Neural cell (in vitro differentiated cells): Measurements from ENCODE around the gene ANKRD44. TPM values are rescaled to one million over a fixed set of nuclear protein-coding genes. Genes with fewer than 3 reads are reported as not detected.

Experiments
- H2AFZ ChIP-seq: fragments of 200-600, 300-800 bp; sonication (generic), shearing (Covaris generic); 2 replicates; pipeline ENCODE4 v1.6.0; 2014; ENCODE audit warnings: low read depth, mild to moderate bottlenecking, antibody characterized with exemption, low read length, moderate library complexity
- H3F3A ChIP-seq: fragments of 200-600 bp; shearing (Covaris generic); 2 replicates; pipeline ENCODE4 v1.6.1; 2016; ENCODE audit warnings: mild to moderate bottlenecking, moderate library complexity, mixed read lengths, antibody characterized with exemption, low read length; ENCODE audit not compliant: insufficient read depth, poor library complexity, severe bottlenecking
- H3K27ac ChIP-seq: fragments of 200-600, 300-800 bp; sonication (generic), shearing (Covaris generic); 2 replicates; pipeline ENCODE4 v1.5.1; 2014; ENCODE audit warnings: mild to moderate bottlenecking, low read length, moderate library complexity
- H3K27me3 ChIP-seq: fragments of 300-800, 200-600 bp; sonication (generic), shearing (Covaris generic); 2 replicates; pipeline ENCODE4 v1.6.0; 2014; ENCODE audit warnings: mild to moderate bottlenecking, low read depth, low read length, moderate library complexity; ENCODE audit not compliant: insufficient read depth
- H3K36me3 ChIP-seq: fragments of 300-800, 200-600 bp; sonication (generic), shearing (Covaris generic); 2 replicates; pipeline ENCODE4 v1.5.1; 2014; ENCODE audit warnings: mild to moderate bottlenecking, antibody characterized with exemption, low read length, moderate library complexity; ENCODE audit not compliant: insufficient read depth
- H3K4me2 ChIP-seq: fragments of 300-800, 200-600 bp; sonication (generic), shearing (Covaris generic); 2 replicates; pipeline ENCODE4 v1.6.0; 2014; ENCODE audit warnings: mild to moderate bottlenecking, low read length
- H3K4me3 ChIP-seq: fragments of 300-800, 200-600 bp; sonication (generic), shearing (Covaris generic); 2 replicates; pipeline ENCODE4 v1.5.1; 2014; ENCODE audit warnings: mild to moderate bottlenecking, low read length, moderate library complexity
- H3K79me2 ChIP-seq: fragments of 200-600 bp; shearing (Covaris generic); replicated peaks from 2 replicates; pipeline ENCODE4 v1.6.0; 2014; ENCODE audit warnings: mild to moderate bottlenecking, low read length, moderate library complexity; ENCODE audit not compliant: insufficient read depth
- H3K9ac ChIP-seq: fragments of 300-800, 200-600 bp; sonication (generic), shearing (Covaris generic); 2 replicates; pipeline ENCODE4 v1.6.1; 2016; ENCODE audit warnings: mild to moderate bottlenecking, low read length, mixed read lengths
- H3K9me2 ChIP-seq: fragments of 200-600 bp; shearing (Covaris generic); 2 replicates; pipeline ENCODE4 v1.6.1; 2016; ENCODE audit warnings: mild to moderate bottlenecking, low read length, mixed read lengths; ENCODE audit not compliant: insufficient read depth
- H3K9me3 ChIP-seq: fragments of 200-600, 300-800 bp; sonication (generic), shearing (Covaris generic); 2 replicates; pipeline ENCODE4 v1.6.1; 2016; ENCODE audit warnings: mild to moderate bottlenecking, mixed run types, low read length, moderate library complexity, mixed read lengths
- H4K20me1 ChIP-seq: fragments of 200-600 bp; shearing (Covaris generic); 2 replicates; pipeline ENCODE4 v1.6.1; 2016; ENCODE audit warnings: mild to moderate bottlenecking, mixed run types; ENCODE audit not compliant: insufficient read depth
- CTCF ChIP-seq: fragments of 450-650 bp; IDR thresholded peaks from 2 replicates; pipeline ENCODE4 v1.5.1; 2014; ENCODE audit warnings: antibody characterized with exemption, mild to moderate bottlenecking, moderate library complexity; ENCODE audit not compliant: poor library complexity, severe bottlenecking
- EP300 ChIP-seq: fragments of 450-650 bp; conservative IDR thresholded peaks from 2 replicates; pipeline ENCODE4 v1.6.1; 2014; ENCODE audit warnings: antibody characterized with exemption, mild to moderate bottlenecking, moderate library complexity; ENCODE audit not compliant: poor library complexity, severe bottlenecking
- EZH2 ChIP-seq: fragments of 200-600, 300-800 bp; shearing (Covaris generic), sonication (generic); IDR thresholded peaks from 2 replicates; pipeline ENCODE4 v1.6.1; 2014; ENCODE audit warnings: antibody characterized with exemption, low read length, borderline replicate concordance, mild to moderate bottlenecking; ENCODE audit not compliant: insufficient read depth, poor library complexity, severe bottlenecking
- MXI1 ChIP-seq: fragments of 450-650 bp; conservative IDR thresholded peaks from 2 replicates; pipeline ENCODE4 v1.6.1; 2014; ENCODE audit warnings: antibody characterized with exemption, mild to moderate bottlenecking; ENCODE audit not compliant: poor library complexity, severe bottlenecking
- POLR2AphosphoS5 ChIP-seq: IDR thresholded peaks from 2 replicates; pipeline ENCODE4 v1.6.1; 2012
- RAD21 ChIP-seq: fragments of 450-650 bp; conservative IDR thresholded peaks from 2 replicates; pipeline ENCODE4 v1.6.1; 2014; ENCODE audit warnings: antibody characterized with exemption, mild to moderate bottlenecking, moderate library complexity
- REST ChIP-seq: IDR thresholded peaks from 2 replicates; pipeline ENCODE4 v1.6.1; 2012; ENCODE audit warnings: borderline replicate concordance
- SMC3 ChIP-seq: fragments of 450-650 bp; conservative IDR thresholded peaks from 2 replicates; pipeline ENCODE4 v1.6.1; 2014; ENCODE audit warnings: antibody characterized with exemption, mild to moderate bottlenecking, moderate library complexity; ENCODE audit not compliant: poor library complexity
- TAF1 ChIP-seq: IDR thresholded peaks from 2 replicates; pipeline ENCODE4 v1.6.1; 2012; ENCODE audit warnings: low read depth
- polyA plus RNA-seq: library from polyadenylated mRNA; depleted of rRNA; stranded (reverse); fragments of >200 nt; gene quantifications from 2 replicates; pipeline ENCODE4 v1.2.3, GENCODE V29; 2014

Gene ANKRD44
- polyA plus RNA-seq, 1 donor from 2014 or later: 94.3 TPM

- Histone ChIP-seq H3F3A (no peaks in the 10 kb centered on the region), H3K4me3 (no peak overlapping the region), H3K9me3 (no peaks in the 10 kb centered on the region), H3K36me3 (no peaks in the 10 kb centered on the region), H4K20me1 (no peaks in the 10 kb centered on the region), H3K79me2 (no peaks in the 10 kb centered on the region), H3K27ac (no peak overlapping the region), H2AFZ (no peak overlapping the region), H3K9me2 (no peaks in the 10 kb centered on the region), H3K4me2 (no peak overlapping the region), H3K27me3 (no peaks in the 10 kb centered on the region), H3K9ac (no peak overlapping the region)
- TF ChIP-seq EP300 (no peak), CTCF (no peak), REST (no peak), RAD21 (no peak), EZH2 (no peak), MXI1 (no peak), POLR2AphosphoS5 (no peak), TAF1 (no peak), SMC3 (no peak)
Observed at GRCh38 chr2:197124639-197125390, 185.8 kb downstream of the ANKRD44 start.

GRCh38 chr2:197122821-197123220 lies 187.8 kb downstream of the ANKRD44 start:
- Histone ChIP-seq H3K9me2 (no peaks in the 10 kb centered on the region), H3F3A (no peaks in the 10 kb centered on the region), H4K20me1 (no peaks in the 10 kb centered on the region), H2AFZ (no peak overlapping the region), H3K79me2 (no peaks in the 10 kb centered on the region), H3K4me2 (no peak overlapping the region), H3K27ac (no peak overlapping the region), H3K9me3 (no peaks in the 10 kb centered on the region), H3K4me3 (no peak overlapping the region), H3K27me3 (no peaks in the 10 kb centered on the region), H3K36me3 (no peaks in the 10 kb centered on the region), H3K9ac (no peak overlapping the region)
- TF ChIP-seq MXI1 (no peak), EP300 (no peak), POLR2AphosphoS5 (no peak), CTCF (no peak), SMC3 (no peak), EZH2 (no peak), RAD21 (no peak), REST (no peak), TAF1 (no peak)
